Subcutaneous adipose tissue (tissue), 4 donors: ENCODE measurements around the gene TEX2. TPM values are rescaled to one million over a fixed set of nuclear protein-coding genes. Genes with fewer than 3 reads are reported as not detected.

ENCODE experiments used
- total RNA-seq, 4 donors: library from RNA; depleted of rRNA; stranded (reverse); fragments of >200 nt; gene quantifications; one replicate each; pipeline ENCODE4 v1.1.0, GENCODE V29; 2016
- TF ChIP-seq, protein P1 (sequence below): fragments of 450-650 bp; IDR thresholded peaks from one replicate; pipeline ENCODE4 v1.5.1; 2016; ENCODE audit warnings: low read depth, mild to moderate bottlenecking, control low read depth, antibody characterized with exemption, moderate library complexity

The TEX2 gene
- total RNA-seq, 4 donors from 2014 or later = 75.3 to 119 (median 102) TPM

DNA sequence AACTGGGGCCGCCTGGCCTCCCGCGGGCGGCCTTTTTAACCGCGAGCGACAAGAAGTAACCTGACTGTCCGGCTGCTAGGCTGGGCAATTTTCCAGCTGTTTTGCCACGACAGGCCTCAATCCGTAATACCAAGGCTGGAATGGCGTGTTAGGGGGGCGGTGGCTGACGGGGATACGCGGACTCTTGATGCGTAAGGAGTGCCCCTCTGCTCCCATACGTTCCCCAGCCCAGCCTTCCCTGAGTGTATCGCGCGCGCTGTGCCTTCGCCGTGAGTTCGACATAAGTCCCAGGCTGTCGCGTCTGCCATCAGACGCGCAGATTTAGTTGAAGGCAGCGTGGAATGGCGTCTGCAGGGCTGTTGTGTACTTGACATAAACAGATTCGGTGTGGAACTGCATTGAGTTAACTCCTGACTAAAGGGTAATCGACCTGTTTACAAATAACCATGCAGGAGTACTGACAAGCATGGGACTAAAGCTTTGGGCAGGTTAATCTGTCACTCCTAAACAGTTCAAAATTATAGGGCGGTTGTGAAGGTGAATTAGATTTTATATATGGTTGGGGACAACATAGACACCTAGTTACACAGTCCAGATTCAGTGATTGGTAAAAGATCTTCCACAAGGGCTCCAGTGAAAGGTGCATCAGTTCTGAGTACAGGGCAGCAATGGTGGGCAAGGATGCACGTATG is 116.5 kb downstream of the TEX2 start:
- TF ChIP-seq, protein P1, sequence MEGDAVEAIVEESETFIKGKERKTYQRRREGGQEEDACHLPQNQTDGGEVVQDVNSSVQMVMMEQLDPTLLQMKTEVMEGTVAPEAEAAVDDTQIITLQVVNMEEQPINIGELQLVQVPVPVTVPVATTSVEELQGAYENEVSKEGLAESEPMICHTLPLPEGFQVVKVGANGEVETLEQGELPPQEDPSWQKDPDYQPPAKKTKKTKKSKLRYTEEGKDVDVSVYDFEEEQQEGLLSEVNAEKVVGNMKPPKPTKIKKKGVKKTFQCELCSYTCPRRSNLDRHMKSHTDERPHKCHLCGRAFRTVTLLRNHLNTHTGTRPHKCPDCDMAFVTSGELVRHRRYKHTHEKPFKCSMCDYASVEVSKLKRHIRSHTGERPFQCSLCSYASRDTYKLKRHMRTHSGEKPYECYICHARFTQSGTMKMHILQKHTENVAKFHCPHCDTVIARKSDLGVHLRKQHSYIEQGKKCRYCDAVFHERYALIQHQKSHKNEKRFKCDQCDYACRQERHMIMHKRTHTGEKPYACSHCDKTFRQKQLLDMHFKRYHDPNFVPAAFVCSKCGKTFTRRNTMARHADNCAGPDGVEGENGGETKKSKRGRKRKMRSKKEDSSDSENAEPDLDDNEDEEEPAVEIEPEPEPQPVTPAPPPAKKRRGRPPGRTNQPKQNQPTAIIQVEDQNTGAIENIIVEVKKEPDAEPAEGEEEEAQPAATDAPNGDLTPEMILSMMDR = no peak

DNA sequence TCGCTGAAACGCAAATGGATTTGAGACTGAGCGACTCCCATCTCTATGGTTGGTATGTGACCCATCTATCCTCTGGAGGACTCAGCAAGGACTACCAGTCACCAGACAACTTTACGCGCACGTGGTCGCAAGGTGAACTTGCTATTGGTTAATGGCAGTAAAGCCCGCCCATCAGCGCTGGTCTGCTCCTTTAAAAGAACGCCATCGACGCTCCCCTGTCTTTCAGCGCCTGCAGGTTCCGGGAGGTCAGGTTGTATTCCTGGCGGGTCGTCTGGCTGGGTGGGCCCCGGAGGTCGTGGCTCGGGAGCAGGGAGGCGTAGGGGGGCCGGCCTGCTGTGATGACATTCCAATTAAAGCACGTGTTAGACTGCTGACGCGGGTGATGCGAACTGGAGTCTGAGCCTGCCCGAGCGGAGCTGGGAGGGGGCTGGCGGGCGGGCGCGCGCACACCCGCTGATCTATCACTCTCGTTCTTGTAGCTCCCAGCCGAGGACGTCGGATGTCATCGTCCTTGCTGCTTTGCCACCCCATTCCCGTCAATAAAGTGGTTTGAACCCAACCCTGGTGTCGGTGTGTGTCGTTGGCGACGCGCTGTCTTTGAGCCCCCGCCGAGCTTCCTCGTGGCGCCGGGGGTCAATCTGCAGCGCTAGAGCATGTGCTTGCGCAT is 117.2 kb downstream of the TEX2 start:
- TF ChIP-seq, protein P1 = no peak

DNA sequence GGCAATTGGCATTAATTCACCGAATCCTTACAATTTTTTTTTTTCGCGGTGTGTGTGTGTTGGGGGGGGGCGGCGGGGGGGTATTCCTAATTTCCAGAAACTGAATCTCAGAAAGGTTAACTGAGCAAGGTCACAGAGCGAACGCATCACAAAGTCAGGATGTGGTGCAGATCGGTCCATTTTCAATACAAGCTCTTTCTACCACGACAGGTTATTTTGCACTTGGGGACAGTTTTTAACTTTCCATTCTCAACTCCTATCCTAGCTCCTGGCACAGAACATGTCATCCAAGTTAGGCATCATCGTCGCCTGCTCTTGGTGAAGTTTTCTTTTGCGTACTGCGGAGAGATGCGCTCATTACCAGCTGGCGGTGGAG is 117.7 kb downstream of the TEX2 start:
- TF ChIP-seq, protein P1 = no peak

DNA sequence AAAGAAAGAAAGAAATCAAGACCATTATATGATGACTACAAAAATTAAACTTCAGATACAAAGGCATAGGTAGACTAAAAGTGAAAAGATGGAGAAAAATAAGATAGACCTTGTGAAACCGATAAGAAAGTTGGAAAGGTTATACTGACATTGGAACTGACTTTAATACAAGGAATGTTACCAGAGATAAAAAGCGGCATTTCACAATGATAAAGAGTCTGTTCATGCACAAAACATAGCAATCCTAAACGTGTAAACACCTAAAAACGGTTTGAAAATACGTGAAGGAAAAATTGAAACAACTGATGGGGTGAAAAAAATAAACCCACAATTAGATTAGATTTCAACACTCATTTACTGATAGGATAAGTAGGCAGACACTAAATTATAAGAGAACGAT is 123.5 kb downstream of the TEX2 start:
- TF ChIP-seq, protein P1 = no peak

DNA sequence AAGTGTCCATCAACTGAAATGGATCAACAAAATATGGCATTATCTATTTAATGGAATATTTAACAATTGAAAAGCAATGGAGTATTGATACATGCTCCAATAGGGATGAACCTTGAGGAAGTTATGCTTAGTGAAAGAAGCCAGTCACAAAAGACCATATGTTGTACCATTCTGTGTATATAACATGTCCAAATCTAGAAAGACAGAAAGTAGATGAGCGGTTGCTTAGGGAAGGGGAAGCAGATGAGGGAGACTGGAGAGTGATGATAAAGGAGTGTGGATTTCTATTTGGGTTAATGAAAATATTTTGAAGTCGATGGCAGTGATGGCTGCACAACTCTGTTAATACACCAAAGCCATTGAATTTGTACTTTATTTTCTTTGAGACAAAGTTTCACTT is 124.6 kb downstream of the TEX2 start:
- TF ChIP-seq, protein P1 = no peak

DNA sequence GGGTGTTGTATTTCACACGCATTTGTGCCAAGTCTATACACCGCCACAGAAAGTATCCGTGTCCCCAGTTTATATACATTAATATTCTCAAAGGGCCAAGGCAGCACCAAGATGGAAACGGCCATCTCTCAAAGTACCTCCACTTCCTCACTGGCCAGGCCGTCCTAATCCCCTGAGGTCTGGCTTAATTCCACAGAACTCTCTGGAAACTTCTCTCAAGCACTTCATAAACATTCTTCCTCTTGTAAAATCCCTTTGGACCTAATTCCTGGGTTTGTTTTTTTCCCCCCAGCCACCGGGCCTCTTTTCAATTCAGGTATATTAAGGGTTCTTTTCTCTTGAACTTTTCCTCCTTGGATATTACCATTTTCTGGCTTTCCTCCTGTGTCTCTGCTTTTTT is 128.1 kb downstream of the TEX2 start:
- TF ChIP-seq, protein P1 = no peak

DNA sequence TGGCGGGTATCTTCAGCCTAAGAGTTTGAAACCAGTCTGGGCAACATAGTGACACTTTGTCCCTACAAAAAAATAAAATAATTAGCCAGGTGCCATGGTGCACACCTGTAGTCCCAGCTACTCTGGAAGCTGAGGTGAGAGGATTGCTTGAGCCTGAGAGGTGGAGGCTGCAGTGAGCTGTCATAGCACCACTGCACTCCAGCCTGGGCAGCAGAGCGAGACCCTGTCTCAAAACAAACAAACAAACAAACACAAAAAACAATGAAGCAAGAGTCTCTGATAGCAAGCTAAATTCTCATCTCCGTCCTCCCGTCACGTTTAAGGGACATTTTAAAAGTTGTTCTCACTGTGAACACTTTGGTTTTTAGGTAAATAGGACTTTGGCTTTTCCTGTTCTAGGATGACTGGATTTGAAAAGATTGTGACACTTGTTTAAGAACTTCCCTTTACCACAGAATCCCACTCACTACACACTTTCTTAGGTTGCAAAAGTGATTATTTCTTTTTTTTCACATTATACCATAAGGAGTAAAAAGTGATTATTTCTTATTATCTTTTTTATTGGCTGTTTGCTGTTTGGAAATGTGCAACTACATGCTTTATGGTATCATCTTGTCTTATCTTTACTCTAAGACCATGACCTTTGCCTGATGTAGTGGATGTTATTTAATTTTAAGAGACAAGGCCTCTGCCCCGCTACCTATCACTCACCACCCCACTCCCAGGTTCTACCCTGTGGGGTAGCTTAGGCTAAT is 128.7 kb downstream of the TEX2 start:
- TF ChIP-seq, protein P1 = no peak
